ENCODE results near the gene NAP1L4.

The NAP1L4 gene

GRCh38 chr11:2899080-2899783, 92.9 kb downstream of the NAP1L4 start:
- POLR2A ChIA-PET (ENCODE audit: low non-redundant PET) = no interaction called here
- no peak for DNase-seq (ENCODE audit: low spot score)
- H3K27ac ChIP-seq = peak overlapping the region; percentile 94
- CTCF ChIA-PET = interaction anchor here (0.7 to 2.1 kb wide), 3 partner anchors 11 to 366 kb away, joined by 3 to 10 read pairs (median 5); no protein-coding TSS in a partner anchor
- TF ChIP-seq, protein P1, sequence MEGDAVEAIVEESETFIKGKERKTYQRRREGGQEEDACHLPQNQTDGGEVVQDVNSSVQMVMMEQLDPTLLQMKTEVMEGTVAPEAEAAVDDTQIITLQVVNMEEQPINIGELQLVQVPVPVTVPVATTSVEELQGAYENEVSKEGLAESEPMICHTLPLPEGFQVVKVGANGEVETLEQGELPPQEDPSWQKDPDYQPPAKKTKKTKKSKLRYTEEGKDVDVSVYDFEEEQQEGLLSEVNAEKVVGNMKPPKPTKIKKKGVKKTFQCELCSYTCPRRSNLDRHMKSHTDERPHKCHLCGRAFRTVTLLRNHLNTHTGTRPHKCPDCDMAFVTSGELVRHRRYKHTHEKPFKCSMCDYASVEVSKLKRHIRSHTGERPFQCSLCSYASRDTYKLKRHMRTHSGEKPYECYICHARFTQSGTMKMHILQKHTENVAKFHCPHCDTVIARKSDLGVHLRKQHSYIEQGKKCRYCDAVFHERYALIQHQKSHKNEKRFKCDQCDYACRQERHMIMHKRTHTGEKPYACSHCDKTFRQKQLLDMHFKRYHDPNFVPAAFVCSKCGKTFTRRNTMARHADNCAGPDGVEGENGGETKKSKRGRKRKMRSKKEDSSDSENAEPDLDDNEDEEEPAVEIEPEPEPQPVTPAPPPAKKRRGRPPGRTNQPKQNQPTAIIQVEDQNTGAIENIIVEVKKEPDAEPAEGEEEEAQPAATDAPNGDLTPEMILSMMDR (conservative IDR thresholded peaks at IDR 0.05; ENCODE audit: low read depth) = no peak

DNA sequence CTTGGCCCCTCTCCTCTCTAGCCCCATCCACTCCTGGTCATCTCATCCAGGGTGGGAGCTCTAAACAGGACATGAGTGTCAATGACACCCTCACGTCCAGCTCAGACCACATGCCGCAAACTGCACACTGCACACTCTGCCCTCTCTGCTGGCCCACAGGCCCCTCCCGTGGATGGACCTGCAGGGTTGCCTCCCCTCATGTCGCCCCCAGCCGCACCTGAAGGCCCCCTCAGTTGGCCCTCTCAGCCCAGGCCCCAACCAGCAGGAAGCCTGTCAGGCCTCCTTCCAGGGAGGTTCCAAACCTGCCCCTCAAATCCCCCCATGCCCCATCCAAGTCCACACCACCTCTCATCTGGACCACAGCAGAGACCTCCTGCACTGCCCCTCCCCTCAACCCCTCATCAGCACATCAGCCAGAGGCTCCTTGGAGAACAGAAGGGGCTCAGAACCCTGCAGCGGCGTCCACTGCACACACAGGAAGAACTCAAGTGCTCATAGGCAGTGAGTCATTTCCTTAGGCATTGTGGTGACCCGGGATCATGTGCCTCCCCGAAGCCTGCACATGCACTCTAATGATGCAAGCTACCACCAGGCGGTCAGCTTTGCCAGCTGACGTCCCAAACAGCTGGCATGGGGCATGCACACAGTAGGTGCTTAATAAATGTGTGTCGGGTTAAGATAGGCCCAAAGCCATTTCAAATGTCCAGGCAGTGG, 93.6 kb downstream of the NAP1L4 start:
- peak; percentile 82 for DNase-seq (ENCODE audit: low spot score)
- peak overlapping the region; percentile 94 for H3K27ac ChIP-seq
- CTCF ChIA-PET = interaction anchor here (0.5 to 2.1 kb wide), 4 partner anchors 11 to 1091 kb away, joined by 3 to 10 read pairs (median 4); no protein-coding TSS in a partner anchor
- TF ChIP-seq, protein P1 (conservative IDR thresholded peaks at IDR 0.05; ENCODE audit: low read depth) = no peak
- POLR2A ChIA-PET (ENCODE audit: low non-redundant PET) = no interaction called here

DNA sequence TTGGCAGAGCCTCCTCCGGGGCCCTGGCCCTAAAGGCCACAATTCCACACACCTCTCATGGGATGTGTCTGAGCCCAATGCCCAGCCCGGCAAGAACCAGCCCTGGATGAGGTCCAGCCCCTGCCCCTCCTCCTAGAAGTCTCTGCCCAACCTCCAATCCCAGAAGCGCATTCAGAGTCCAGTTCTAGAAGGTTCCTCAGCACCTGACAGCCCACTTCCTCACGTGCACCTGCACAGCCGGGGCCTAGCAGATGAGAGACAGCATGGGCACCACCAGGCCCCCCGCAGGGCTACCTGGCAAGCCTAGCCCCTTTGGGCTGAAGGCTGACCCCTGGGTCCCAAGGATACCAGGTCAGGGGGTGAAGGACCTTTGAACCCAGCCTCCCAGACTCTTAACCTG, 95.1 kb downstream of the NAP1L4 start:
- no peak for DNase-seq (ENCODE audit: low spot score)
- H3K27ac ChIP-seq = peak overlapping the region; percentile 94
- TF ChIP-seq, protein P1 (conservative IDR thresholded peaks at IDR 0.05; ENCODE audit: low read depth) = no peak
- CTCF ChIA-PET = interaction anchor here (0.8 kb wide), 1 partner anchor 12 kb away, joined by 5 read pairs; the partner anchor contains the start of gene CDKN1C
- POLR2A ChIA-PET (ENCODE audit: low non-redundant PET) = no interaction called here

DNA sequence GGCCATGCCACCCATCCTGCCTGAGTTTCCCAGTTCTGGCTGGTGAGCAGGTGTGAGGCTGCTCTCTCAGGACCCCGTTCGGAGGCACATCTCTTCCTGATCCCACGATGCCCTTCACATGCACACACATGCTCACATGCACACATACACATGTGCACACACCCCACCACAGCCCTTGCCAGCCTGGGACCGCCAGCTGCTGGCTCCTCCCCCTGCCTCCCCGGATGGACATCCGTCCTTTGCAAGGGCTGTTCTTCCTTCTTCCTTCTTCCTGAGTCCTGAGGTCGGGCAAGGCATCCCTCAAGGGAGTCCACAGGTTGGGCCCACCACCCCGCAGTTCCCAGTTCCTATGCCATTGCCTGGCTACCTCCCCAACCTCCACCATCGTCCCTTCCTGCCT, 96.1 kb downstream of the NAP1L4 start:
- ChIA-PET POLR2A (ENCODE audit: low non-redundant PET) (no interaction called here), CTCF (interaction anchor here (0.6 to 12.4 kb wide), 2 partner anchors 363 to 369 kb away, joined by 4 to 324 read pairs; no protein-coding TSS in a partner anchor)
- TF ChIP-seq, protein P1 (conservative IDR thresholded peaks at IDR 0.05; ENCODE audit: low read depth) = no peak
- no peak for DNase-seq (ENCODE audit: low spot score)
- peak overlapping the region; percentile 94 for H3K27ac ChIP-seq

All from RWPE1 (cell line).